AG04449 (cell line): ENCODE data around the gene SUGCT.

ENCODE experiments used
- CTCF ChIA-PET: fragments of 350-600 bp; formaldehyde crosslinking; extraction: SDS; loops from one replicate; lab custom pipeline; 2021; ENCODE audit warnings: antibody characterized with exemption; lab: Yijun Ruan, JAX
- POLR2A ChIA-PET: fragments of 400-600, 350-600 bp; formaldehyde crosslinking; extraction: SDS; loops from one replicate; lab custom pipeline; 2020; ENCODE audit warnings: antibody characterized with exemption, inconsistent platforms; lab: Yijun Ruan, JAX
- DNase-seq: peaks from one replicate; pipeline ENCODE4 v3.0.0-alpha.2; 2010; ENCODE audit warnings: low read depth, low spot score
- H3K4me3 ChIP-seq: 2 replicates; pipeline ENCODE4 v1.5.1; 2011; ENCODE audit warnings: low read depth, mild to moderate bottlenecking, control low read depth, low read length
- CTCF ChIP-seq: IDR thresholded peaks from one replicate; pipeline ENCODE4 v1.5.1; 2011; ENCODE audit warnings: mild to moderate bottlenecking, moderate library complexity, low read length, control low read depth, inconsistent platforms; ENCODE audit not compliant: insufficient read depth; ENCODE audit errors: missing control alignments

SUGCT gene

GRCh38 chr7:40419806-40420205 lies 285.0 kb downstream of the SUGCT start:
- H3K4me3 ChIP-seq, result no peak overlapping the region
- ChIA-PET POLR2A (no interaction called here), CTCF (interaction anchor here (0.7 to 3.3 kb wide), 3 partner anchors 9 to 79 kb away, joined by 3 to 12 read pairs (median 3); no protein-coding TSS in a partner anchor)
- TF ChIP-seq CTCF, result no peak
- DNase-seq, result no peak

- H3K4me3 ChIP-seq, result no peak overlapping the region
- TF ChIP-seq CTCF, result no peak
- POLR2A ChIA-PET, result no interaction called here
- CTCF ChIA-PET, result interaction anchor here (1.2 kb wide), 1 partner anchor 166 kb away, joined by 3 read pairs; no protein-coding TSS in a partner anchor
- DNase-seq, result no peak
Observed at GRCh38 chr7:40421433-40421832, 286.6 kb downstream of the SUGCT start.

- no peak for DNase-seq
- TF ChIP-seq CTCF, result no peak
- ChIA-PET POLR2A (no interaction called here), CTCF (interaction anchor here (1.3 kb wide), 1 partner anchor 10 kb away, joined by 3 read pairs; no protein-coding TSS in a partner anchor)
- no peak overlapping the region for H3K4me3 ChIP-seq
Observed at GRCh38 chr7:40425696-40426095, 290.9 kb downstream of the SUGCT start.

GRCh38 chr7:40428421-40428820 lies 293.6 kb downstream of the SUGCT start:
- CTCF ChIA-PET, result no interaction called here
- DNase-seq, result no peak
- POLR2A ChIA-PET, result no interaction called here
- no peak overlapping the region for H3K4me3 ChIP-seq
- no peak for TF ChIP-seq CTCF

- TF ChIP-seq CTCF, result no peak
- DNase-seq, result no peak
- H3K4me3 ChIP-seq, result no peak overlapping the region
- POLR2A ChIA-PET, result no interaction called here
- CTCF ChIA-PET, result no interaction called here
Observed at GRCh38 chr7:40429826-40430225, 295.0 kb downstream of the SUGCT start.

GRCh38 chr7:40432046-40432445 lies 297.2 kb downstream of the SUGCT start:
- ChIA-PET POLR2A (no interaction called here), CTCF (no interaction called here)
- no peak overlapping the region for H3K4me3 ChIP-seq
- no peak for TF ChIP-seq CTCF
- no peak for DNase-seq
